Loucy (cell line): ENCODE data around the gene KRTAP9-3.
"Not testable (repeated sequence)": the region's sequence is repeated elsewhere in the genome, so short reads cannot be mapped to it uniquely, and the experiment has no call there.

Experiments
- EZH2phosphoT487 ChIP-seq: fragments of 200-600 bp; IDR thresholded peaks from 2 replicates; pipeline ENCODE4 v1.6.1; 2018; ENCODE audit warnings: antibody characterized with exemption, mild to moderate bottlenecking, moderate library complexity, borderline replicate concordance
- TF ChIP-seq, protein P1 (sequence below): fragments of 200-600 bp; sonication (generic); conservative IDR thresholded peaks from 2 replicates; pipeline ENCODE4 v1.5.1; 2014; ENCODE audit warnings: mild to moderate bottlenecking, antibody characterized with exemption, low read length

DNA sequence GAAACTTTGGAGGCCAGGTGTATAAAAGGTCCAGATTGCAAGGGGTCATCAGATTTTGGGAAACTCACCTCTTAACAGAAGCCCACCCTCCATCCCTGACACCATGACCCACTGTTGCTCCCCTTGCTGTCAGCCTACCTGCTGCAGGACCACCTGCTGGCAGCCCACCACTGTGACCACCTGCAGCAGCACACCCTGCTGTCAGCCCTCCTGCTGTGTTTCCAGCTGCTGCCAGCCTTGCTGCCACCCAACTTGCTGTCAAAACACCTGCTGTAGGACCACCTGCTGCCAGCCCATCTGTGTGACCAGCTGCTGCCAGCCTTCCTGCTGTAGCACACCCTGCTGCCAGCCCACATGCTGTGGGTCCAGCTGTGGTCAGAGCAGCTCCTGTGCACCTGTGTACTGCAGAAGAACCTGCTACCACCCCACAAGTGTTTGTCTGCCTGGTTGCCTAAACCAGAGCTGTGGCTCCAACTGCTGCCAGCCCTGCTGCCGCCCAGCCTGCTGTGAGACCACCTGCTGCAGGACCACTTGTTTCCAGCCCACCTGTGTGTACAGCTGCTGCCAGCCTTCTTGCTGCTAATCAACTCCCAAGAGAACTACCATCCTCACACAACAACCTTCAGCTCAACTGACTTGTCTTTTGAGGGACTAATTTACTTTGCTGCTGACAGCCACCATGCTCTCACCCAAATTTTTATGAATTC is at the start of gene KRTAP9-3:
- TF ChIP-seq, protein P1, sequence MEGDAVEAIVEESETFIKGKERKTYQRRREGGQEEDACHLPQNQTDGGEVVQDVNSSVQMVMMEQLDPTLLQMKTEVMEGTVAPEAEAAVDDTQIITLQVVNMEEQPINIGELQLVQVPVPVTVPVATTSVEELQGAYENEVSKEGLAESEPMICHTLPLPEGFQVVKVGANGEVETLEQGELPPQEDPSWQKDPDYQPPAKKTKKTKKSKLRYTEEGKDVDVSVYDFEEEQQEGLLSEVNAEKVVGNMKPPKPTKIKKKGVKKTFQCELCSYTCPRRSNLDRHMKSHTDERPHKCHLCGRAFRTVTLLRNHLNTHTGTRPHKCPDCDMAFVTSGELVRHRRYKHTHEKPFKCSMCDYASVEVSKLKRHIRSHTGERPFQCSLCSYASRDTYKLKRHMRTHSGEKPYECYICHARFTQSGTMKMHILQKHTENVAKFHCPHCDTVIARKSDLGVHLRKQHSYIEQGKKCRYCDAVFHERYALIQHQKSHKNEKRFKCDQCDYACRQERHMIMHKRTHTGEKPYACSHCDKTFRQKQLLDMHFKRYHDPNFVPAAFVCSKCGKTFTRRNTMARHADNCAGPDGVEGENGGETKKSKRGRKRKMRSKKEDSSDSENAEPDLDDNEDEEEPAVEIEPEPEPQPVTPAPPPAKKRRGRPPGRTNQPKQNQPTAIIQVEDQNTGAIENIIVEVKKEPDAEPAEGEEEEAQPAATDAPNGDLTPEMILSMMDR, result not testable (repeated sequence)
- TF ChIP-seq EZH2phosphoT487, result not testable (repeated sequence)
